SJSA1 (cell line): ENCODE measurements around the gene P4HTM. TPM values are rescaled to one million over a fixed set of nuclear protein-coding genes. Genes with fewer than 3 reads are reported as not detected.

ENCODE experiments used
- DNase-seq, 2 experiments: peaks; one replicate each; pipeline ENCODE4 v3.0.0-alpha.2; 2015 to 2020; ENCODE audit warnings: low spot score in 2 of 2, low read depth in 1 of 2
- H3K27ac ChIP-seq: fragments of 250-450 bp; sonication (Bioruptor Pico); 2 replicates; pipeline ENCODE4 v1.5.1; 2020; ENCODE audit warnings: mild to moderate bottlenecking, moderate library complexity
- H3K27me3 ChIP-seq: fragments of 250-450 bp; sonication (Bioruptor Pico); replicated peaks from 2 replicates; pipeline ENCODE4 v1.5.1; 2020; ENCODE audit warnings: mild to moderate bottlenecking, moderate library complexity
- H3K36me3 ChIP-seq: fragments of 250-450 bp; sonication (Bioruptor Pico); 2 replicates; pipeline ENCODE4 v1.5.1; 2020; ENCODE audit warnings: mild to moderate bottlenecking
- H3K4me1 ChIP-seq: fragments of 250-450 bp; sonication (Bioruptor Pico); replicated peaks from 2 replicates; pipeline ENCODE4 v1.6.1; 2021; ENCODE audit warnings: mild to moderate bottlenecking
- H3K4me3 ChIP-seq: fragments of 250-450 bp; sonication (Bioruptor Pico); 2 replicates; pipeline ENCODE4 v1.5.1; 2020; ENCODE audit warnings: mild to moderate bottlenecking
- H3K9me3 ChIP-seq: fragments of 250-450 bp; sonication (Bioruptor Pico); replicated peaks from 2 replicates; pipeline ENCODE4 v1.5.1; 2020; ENCODE audit warnings: mild to moderate bottlenecking
- total RNA-seq: library from RNA; depleted of rRNA; stranded (reverse); fragments of >200 nt; shearing (Covaris generic); gene quantifications from 2 replicates; pipeline ENCODE4 v1.2.3, GENCODE V29; 2014; rRNA removed

Gene P4HTM
- 25.5 and 34.4 TPM in 2 replicates for total RNA-seq

GRCh38 chr3:48989796-48990635 is at the start of gene P4HTM:
Gene P4HTM, plus strand, starts transcription at chr3:48990241. Its CDS starts 16 bp downstream, at chr3:48990257.
- peak within 1 kb of the TSS; percentile 95 for H3K27ac ChIP-seq
- DNase-seq, result peak; percentile 92 to 96
- H3K36me3 ChIP-seq, result peaks cover 17% of the 10 kb centered on the region
- peaks cover 29% of the 10 kb centered on the region for H3K4me1 ChIP-seq
- H3K4me3 ChIP-seq, result peak within 1 kb of the TSS; percentile 77
- no peaks in the 10 kb centered on the region for H3K27me3 ChIP-seq
- H3K9me3 ChIP-seq, result no peaks in the 10 kb centered on the region

- H3K36me3 ChIP-seq, result peaks cover 22% of the 10 kb centered on the region
- no peak overlapping the region for H3K4me3 ChIP-seq
- H3K9me3 ChIP-seq, result no peaks in the 10 kb centered on the region
- no peak overlapping the region for H3K27ac ChIP-seq
- 0 out of 2 replicates have a peak, but pooled peaks cover 3% of the 10 kb centered on the region for H3K4me1 ChIP-seq
- DNase-seq, result no peak
- H3K27me3 ChIP-seq, result no peaks in the 10 kb centered on the region
Measured at GRCh38 chr3:48945432-48945831, 44.6 kb upstream of the P4HTM start.

GRCh38 chr3:48945891-48946549 is 44.0 kb upstream of the P4HTM start:
- Histone ChIP-seq H3K4me3 (no peak overlapping the region), H3K9me3 (no peaks in the 10 kb centered on the region)
- no peak for DNase-seq

GRCh38 chr3:48949376-48949717 is 40.7 kb upstream of the P4HTM start:
- no peak overlapping the region for H3K27ac ChIP-seq
- H3K4me3 ChIP-seq, result no peak overlapping the region
- peaks cover 30% of the 10 kb centered on the region for H3K36me3 ChIP-seq
- H3K27me3 ChIP-seq, result no peaks in the 10 kb centered on the region
- 0 out of 2 replicates have a peak, but pooled peaks cover 3% of the 10 kb centered on the region for H3K4me1 ChIP-seq
- no peaks in the 10 kb centered on the region for H3K9me3 ChIP-seq
- no peak for DNase-seq

More at GRCh38 chr3:48945891-48946549, 44.0 kb upstream of the P4HTM start:
- Histone ChIP-seq H3K27me3 (no peaks in the 10 kb centered on the region), H3K4me1 (0 out of 2 replicates have a peak, but pooled peaks cover 3% of the 10 kb centered on the region), H3K27ac (no peak overlapping the region), H3K36me3 (peaks cover 22% of the 10 kb centered on the region)

GRCh38 chr3:48950051-48950450 is 40.0 kb upstream of the P4HTM start:
- no peak overlapping the region for H3K27ac ChIP-seq
- H3K27me3 ChIP-seq, result no peaks in the 10 kb centered on the region
- no peak overlapping the region for H3K4me3 ChIP-seq
- no peak for DNase-seq
- 0 out of 2 replicates have a peak, but pooled peaks cover 3% of the 10 kb centered on the region for H3K4me1 ChIP-seq
- H3K36me3 ChIP-seq, result peaks cover 27% of the 10 kb centered on the region
- H3K9me3 ChIP-seq, result no peaks in the 10 kb centered on the region

DNA sequence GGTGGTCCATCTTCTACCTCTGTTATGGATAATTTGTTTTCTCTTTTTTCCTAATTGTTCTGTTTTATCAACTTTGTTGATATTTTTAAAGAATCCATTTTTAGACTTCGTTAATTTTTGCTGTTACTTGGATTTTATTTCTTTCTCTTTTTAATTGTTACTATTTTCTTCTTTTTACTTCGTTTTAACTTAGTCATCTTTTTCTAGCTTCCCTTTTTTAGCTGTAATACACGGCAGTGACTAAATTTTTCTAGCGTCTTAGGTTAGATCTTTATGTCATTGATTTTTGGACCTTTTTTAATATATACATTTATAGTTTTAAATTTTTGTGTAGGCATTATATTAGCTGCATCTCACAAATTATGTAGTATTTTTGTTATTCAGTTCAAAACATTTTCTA is 38.3 kb upstream of the P4HTM start:
- no peaks in the 10 kb centered on the region for H3K27me3 ChIP-seq
- no peak overlapping the region for H3K27ac ChIP-seq
- H3K4me3 ChIP-seq, result no peak overlapping the region
- DNase-seq, result no peak
- peaks cover 18% of the 10 kb centered on the region for H3K36me3 ChIP-seq
- no peaks in the 10 kb centered on the region for H3K9me3 ChIP-seq
- 0 out of 2 replicates have a peak, but pooled peaks cover 3% of the 10 kb centered on the region for H3K4me1 ChIP-seq

DNA sequence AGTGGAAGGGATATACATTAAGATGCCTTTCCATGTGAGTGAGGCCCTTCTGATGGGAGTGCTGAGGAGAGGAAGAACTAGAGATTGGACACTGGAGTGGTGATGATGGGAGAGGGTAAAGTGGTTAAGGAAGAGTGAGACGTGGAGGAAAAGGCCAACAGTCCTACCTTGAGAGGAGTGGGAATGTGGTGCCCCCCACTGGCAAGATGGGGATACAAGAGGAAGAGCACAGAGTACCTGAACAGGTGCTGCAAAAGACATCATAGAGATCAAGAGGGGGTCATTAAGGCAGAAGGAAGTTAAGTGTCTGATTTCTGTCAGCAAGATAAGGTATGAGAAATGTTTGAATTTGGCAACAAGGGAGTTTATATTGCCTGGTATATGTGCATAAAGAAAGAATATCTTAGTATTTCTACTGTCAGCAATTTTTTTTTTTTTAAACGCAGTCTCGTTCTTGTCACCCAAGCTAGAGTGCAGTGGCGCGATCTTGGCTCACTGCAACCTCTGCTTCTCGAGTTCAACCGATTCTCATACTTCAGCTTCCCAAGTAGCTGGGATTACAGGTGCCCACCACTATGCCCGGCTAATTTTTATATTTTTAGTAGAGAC is 37.4 kb upstream of the P4HTM start:
- H3K36me3 ChIP-seq, result peaks cover 23% of the 10 kb centered on the region
- no peak for DNase-seq
- no peaks in the 10 kb centered on the region for H3K9me3 ChIP-seq
- no peaks in the 10 kb centered on the region for H3K27me3 ChIP-seq
- H3K4me3 ChIP-seq, result no peak overlapping the region
- H3K27ac ChIP-seq, result no peak overlapping the region
- H3K4me1 ChIP-seq, result 0 out of 2 replicates have a peak, but pooled peaks cover 3% of the 10 kb centered on the region

DNA sequence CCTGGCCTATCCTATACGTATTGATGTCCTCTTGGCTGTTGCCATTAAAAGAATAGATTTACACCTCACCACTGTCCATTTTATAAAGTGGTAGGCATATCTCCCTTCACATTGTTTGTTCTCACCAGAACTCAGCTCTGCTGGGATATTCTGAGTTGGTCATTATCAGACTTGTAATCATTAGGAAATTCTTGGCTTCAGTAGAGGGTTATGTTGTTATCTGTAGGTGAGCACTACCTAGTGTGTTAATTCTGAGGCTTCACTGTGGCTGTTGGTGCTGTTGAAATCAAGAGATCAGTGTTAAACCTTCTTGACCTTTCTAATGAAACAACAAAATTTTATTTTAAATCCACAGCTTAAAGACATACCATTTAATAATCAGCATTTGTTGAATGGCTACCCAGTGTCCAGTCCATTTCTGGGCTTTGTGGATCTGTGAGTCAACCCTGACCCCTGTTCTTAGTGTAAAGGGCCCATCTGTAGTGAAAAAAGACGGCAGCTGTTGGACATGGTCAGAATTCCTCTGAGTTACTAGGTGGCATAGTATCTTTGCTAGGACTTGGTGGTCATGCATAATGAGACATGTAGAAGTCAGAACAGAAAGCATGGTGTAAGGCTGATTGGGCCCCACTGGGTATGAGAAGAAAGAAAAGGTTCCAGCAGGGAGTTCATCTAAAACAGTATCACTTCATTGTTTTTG is 32.9 kb upstream of the P4HTM start:
- Histone ChIP-seq H3K4me3 (no peak overlapping the region), H3K9me3 (no peaks in the 10 kb centered on the region), H3K27ac (no peak overlapping the region), H3K4me1 (no peaks in the 10 kb centered on the region), H3K36me3 (peaks cover 41% of the 10 kb centered on the region), H3K27me3 (no peaks in the 10 kb centered on the region)
- DNase-seq, result no peak

- Histone ChIP-seq H3K4me3 (no peak overlapping the region), H3K27ac (no peak overlapping the region), H3K9me3 (no peaks in the 10 kb centered on the region), H3K4me1 (no peaks in the 10 kb centered on the region), H3K27me3 (no peaks in the 10 kb centered on the region), H3K36me3 (peaks cover 37% of the 10 kb centered on the region)
- DNase-seq, result no peak
Measured at GRCh38 chr3:48960841-48961413, 29.1 kb upstream of the P4HTM start.

- no peak for DNase-seq
- Histone ChIP-seq H3K27me3 (no peaks in the 10 kb centered on the region), H3K9me3 (no peaks in the 10 kb centered on the region), H3K4me1 (no peaks in the 10 kb centered on the region), H3K27ac (no peak overlapping the region), H3K4me3 (no peak overlapping the region), H3K36me3 (peaks cover 48% of the 10 kb centered on the region)
Measured at GRCh38 chr3:48962340-48962739, 27.7 kb upstream of the P4HTM start.

DNA sequence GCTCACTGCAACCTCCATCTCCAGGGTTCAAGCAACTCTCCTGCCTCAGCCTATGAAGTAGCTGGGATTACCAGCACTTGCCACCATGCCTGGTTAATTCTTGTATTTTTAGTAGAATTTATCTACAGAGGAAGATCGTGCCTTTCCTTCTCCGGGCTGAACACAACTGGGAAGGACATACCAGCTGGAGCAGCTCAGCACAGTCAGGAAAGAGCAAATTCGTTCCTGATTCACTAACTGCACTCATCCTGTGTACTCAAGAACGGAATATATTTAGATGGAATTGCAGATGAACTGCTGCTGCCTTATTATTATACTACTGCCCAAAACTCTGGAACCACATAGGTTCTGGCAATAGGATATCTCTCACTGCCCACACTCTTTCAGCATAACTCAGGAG is 27.1 kb upstream of the P4HTM start:
- DNase-seq, result no peak

GRCh38 chr3:48963591-48963990 is 26.4 kb upstream of the P4HTM start:
- H3K27ac ChIP-seq, result no peak overlapping the region
- peaks cover 46% of the 10 kb centered on the region for H3K36me3 ChIP-seq
- H3K9me3 ChIP-seq, result no peaks in the 10 kb centered on the region
- no peaks in the 10 kb centered on the region for H3K4me1 ChIP-seq
- no peaks in the 10 kb centered on the region for H3K27me3 ChIP-seq
- DNase-seq, result no peak
- no peak overlapping the region for H3K4me3 ChIP-seq

More for the DNA sequence above, 27.1 kb upstream of the P4HTM start:
- no peaks in the 10 kb centered on the region for H3K4me1 ChIP-seq
- H3K36me3 ChIP-seq, result peaks cover 46% of the 10 kb centered on the region
- H3K4me3 ChIP-seq, result no peak overlapping the region
- no peaks in the 10 kb centered on the region for H3K9me3 ChIP-seq
- H3K27me3 ChIP-seq, result no peaks in the 10 kb centered on the region
- H3K27ac ChIP-seq, result no peak overlapping the region

- Histone ChIP-seq H3K27ac (no peak overlapping the region), H3K9me3 (no peaks in the 10 kb centered on the region), H3K27me3 (no peaks in the 10 kb centered on the region), H3K4me1 (no peaks in the 10 kb centered on the region), H3K4me3 (no peak overlapping the region), H3K36me3 (peaks cover 64% of the 10 kb centered on the region)
- DNase-seq, result no peak
Measured at GRCh38 chr3:48966367-48966766, 23.7 kb upstream of the P4HTM start.
